GM06990 (cell line): Measurements from ENCODE around the gene CASKIN2.

Experiments
- DNase-seq: peaks from one replicate; pipeline ENCODE4 v3.0.0-alpha.2; 2011; ENCODE audit not compliant: insufficient read length; ENCODE audit errors: extremely low read depth
- H3K27me3 ChIP-seq: replicated peaks from 2 replicates; pipeline ENCODE4 v1.6.0; 2011; ENCODE audit warnings: low read length; ENCODE audit not compliant: control insufficient read depth, insufficient read depth
- H3K36me3 ChIP-seq: 2 replicates; pipeline ENCODE4 v1.5.1; 2011; ENCODE audit warnings: low read length; ENCODE audit not compliant: control insufficient read depth, insufficient read depth
- H3K4me3 ChIP-seq: replicated peaks from 2 replicates; pipeline ENCODE4 v1.5.1; 2011; ENCODE audit warnings: low read depth, mild to moderate bottlenecking, control low read depth, low read length
- TF ChIP-seq, protein P1 (sequence below): IDR thresholded peaks from 2 replicates; pipeline ENCODE4 v1.5.1; 2011; ENCODE audit warnings: low read length, control low read depth, mild to moderate bottlenecking, inconsistent platforms; ENCODE audit not compliant: insufficient read depth, poor library complexity, severe bottlenecking

CASKIN2 gene

DNA sequence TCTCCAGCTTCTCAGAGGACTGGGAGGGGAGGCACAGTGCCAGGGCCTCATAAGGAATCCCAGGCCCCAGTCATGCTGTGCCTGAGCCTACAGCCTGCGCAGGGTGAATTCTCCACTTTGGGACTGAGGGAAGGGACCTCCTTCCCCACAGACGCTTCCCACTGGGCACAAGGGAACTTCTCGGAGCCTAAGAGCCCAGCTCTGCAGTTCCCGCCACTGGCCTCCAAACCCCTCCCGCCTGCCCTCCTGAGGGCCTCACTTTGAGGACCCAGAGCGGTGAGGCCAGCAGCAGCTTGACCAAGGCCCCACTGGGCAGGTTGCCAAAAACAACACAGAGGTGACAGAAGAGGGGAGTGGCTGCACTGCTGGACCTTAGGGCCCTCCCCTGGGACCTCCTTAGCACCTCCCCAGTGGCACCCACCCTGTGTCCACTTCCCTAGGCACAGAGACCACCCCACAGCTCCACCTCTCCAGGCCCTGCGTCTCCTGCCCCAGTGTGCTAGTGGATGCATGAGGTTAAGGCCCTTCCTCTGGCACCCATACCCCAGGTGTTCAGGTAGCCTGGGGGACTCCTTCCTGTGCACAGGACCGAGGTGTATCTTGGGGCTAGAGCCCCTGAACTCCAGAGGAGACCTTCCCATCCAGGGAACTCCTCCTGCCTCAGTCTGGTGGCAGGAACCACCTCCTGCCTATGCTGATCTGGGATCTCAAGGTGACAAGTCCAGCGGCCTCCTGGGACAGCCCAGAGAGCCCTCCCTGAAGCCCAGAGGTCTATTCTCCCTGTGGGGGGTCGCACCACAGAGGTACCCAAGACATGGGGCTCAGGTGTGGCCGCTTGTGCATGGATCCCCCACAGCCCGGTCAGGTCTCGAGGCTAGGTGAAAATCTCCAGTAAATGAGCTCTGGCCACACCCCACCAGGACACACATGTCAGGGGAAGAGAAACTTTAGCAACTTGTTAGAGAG is 3.4 kb downstream of the CASKIN2 start:
- H3K4me3 ChIP-seq: no peak overlapping the region
- TF ChIP-seq, protein P1, sequence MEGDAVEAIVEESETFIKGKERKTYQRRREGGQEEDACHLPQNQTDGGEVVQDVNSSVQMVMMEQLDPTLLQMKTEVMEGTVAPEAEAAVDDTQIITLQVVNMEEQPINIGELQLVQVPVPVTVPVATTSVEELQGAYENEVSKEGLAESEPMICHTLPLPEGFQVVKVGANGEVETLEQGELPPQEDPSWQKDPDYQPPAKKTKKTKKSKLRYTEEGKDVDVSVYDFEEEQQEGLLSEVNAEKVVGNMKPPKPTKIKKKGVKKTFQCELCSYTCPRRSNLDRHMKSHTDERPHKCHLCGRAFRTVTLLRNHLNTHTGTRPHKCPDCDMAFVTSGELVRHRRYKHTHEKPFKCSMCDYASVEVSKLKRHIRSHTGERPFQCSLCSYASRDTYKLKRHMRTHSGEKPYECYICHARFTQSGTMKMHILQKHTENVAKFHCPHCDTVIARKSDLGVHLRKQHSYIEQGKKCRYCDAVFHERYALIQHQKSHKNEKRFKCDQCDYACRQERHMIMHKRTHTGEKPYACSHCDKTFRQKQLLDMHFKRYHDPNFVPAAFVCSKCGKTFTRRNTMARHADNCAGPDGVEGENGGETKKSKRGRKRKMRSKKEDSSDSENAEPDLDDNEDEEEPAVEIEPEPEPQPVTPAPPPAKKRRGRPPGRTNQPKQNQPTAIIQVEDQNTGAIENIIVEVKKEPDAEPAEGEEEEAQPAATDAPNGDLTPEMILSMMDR: no peak
- no peaks in the 10 kb centered on the region for H3K36me3 ChIP-seq
- DNase-seq: no peak
- no peaks in the 10 kb centered on the region; the same call in 1 of the 2 replicates for H3K27me3 ChIP-seq

DNA sequence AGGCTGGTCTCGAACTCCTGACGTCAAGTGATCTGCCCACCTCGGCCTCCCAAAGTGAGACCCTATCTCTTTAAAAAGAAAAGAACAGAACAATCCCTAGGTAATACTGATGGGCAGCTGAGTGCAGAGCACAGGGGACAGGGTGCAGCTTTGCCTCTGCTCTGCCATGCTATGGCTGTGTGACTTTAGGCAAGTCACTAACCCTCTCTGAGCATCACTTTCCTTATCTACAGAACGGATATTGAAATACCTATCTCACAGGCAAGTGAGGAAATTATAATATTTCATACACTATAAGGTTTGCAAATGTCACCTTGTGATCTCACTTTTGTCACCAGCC is 4.1 kb downstream of the CASKIN2 start:
- Histone ChIP-seq H3K27me3 (no peaks in the 10 kb centered on the region; the same call in 1 of the 2 replicates), H3K36me3 (no peaks in the 10 kb centered on the region), H3K4me3 (no peak overlapping the region)
- no peak for DNase-seq
- TF ChIP-seq, protein P1: no peak

DNA sequence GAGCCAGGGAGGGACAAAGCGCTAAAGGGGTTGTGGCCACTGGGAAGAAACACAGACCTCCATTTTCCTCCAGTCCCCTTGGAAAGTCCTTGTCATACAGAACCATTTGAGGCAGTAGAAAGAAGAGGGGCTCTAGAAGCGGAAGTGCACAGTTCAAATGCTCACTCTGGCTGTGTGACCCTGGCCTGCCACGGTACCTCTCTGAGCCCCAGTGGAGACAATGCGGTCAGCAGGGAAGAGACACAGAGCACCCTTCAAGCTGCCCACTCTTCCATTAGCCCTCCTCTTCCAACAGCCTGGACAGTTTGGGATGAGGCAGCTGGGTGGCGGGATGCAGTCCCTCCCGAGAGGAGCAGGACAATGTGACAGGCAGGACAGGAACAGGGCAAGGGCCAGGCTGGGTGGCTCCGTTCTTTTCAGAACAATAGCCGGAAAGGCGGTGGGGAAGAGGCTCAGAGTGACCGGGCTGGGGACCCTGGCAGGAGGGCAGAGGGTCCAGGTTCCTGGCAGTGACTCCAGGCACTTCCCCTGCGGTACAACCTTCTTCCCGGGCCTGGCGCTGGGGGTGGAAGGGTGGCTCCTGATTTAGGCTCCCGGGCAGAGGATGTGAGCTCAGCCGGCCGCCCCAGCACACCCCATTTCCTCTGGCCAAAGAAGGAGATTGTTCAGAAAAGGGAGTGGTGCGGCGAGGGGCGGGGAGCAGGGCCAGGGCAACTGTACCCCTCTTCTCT is 5.6 kb downstream of the CASKIN2 start:
- TF ChIP-seq, protein P1: no peak
- Histone ChIP-seq H3K27me3 (no peaks in the 10 kb centered on the region), H3K36me3 (no peaks in the 10 kb centered on the region), H3K4me3 (no peak overlapping the region)
- DNase-seq: no peak

DNA sequence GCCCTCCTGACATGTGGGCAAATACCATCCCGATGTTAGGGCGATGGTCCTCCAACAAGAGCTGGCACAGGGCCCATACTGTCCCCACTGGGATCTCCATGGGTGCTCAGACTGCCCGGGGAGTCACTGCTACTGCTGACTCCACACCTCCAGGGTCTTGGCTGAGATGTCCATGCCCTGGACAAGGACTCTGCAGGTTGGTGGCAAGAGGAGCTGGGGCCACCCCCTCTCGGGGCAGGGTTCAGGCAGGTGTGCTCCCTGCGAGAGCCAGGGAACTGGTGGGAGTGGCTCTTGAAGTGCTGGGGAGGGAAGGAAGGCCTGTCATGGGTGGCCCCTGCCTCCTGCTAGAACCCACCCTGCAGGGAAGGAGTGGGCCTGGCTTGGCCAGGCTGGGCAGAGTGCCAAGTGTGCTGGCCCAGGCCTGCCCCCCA is 6.4 kb downstream of the CASKIN2 start:
- TF ChIP-seq, protein P1: no peak
- no peak overlapping the region for H3K4me3 ChIP-seq
- no peaks in the 10 kb centered on the region for H3K36me3 ChIP-seq
- no peaks in the 10 kb centered on the region for H3K27me3 ChIP-seq
- DNase-seq: no peak

DNA sequence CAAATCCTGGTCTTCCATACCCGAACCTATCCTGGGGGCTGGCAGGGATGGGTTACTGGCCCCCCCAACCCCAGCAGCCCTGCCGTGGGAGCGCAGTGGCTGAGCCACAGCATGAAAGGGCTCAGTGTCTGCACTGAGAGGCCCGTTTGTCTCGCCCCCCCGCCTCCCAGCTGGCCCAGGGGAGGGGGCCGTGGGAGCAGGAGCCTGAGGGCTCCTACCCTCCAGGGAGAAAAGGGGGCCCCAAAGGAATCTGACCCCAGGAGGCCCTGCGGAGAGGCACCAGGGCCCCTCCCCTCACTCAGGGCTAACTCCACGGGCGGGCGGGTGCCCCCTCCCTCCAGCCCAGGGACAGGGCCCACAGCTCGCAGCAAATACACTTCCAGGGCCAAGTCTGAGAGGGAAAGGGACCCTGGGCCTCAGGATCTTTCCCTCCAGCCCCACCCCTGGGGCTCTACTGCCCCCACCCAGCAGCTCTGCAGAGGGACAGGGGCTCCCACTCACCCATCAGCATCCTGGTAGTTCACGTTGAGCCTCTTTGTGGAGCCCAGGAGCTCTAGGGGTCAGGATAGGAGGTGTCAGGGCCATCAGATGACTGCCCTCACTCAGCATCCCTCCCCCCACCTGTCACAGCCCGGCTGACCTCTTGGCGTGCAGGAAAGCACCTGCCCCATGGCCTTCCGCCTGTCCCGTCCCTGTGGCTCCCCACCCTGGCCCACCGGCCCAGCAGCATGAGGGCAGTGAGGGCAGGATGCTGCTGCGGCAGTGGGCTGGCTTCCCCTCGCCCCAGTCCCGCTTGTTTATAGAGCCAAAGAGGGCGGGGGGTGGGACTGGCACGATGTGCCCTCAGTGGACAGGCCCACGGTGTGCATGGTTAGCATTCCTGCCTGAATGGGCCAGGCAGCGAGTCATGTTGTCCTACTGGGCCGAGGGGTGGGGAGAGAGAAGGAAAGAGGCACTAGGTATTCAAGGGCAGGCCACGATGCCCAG is 7.3 kb downstream of the CASKIN2 start:
- Histone ChIP-seq H3K36me3 (no peaks in the 10 kb centered on the region), H3K27me3 (no peaks in the 10 kb centered on the region), H3K4me3 (no peak overlapping the region)
- TF ChIP-seq, protein P1: no peak
- no peak for DNase-seq
